CD14-positive monocyte (primary cell): ENCODE data around the gene NKX2-2. TPM values are rescaled to one million over a fixed set of nuclear protein-coding genes. Genes with fewer than 3 reads are reported as not detected.
"Not testable (repeated sequence)": the region's sequence is repeated elsewhere in the genome, so short reads cannot be mapped to it uniquely, and the experiment has no call there.

Source experiments
- DNase-seq, 3 donors: peaks; one replicate each; pipeline ENCODE4 v3.0.0-alpha.2; 2011 to 2022
- H2AFZ ChIP-seq: 2 replicates; pipeline ENCODE4 v1.6.0; 2012; ENCODE audit warnings: mild to moderate bottlenecking, low read depth, low read length, inconsistent platforms; ENCODE audit not compliant: insufficient read depth, poor library complexity, severe bottlenecking
- H3K27ac ChIP-seq, 2 donors: 1 replicate in 1 of 2; 2 replicates in 1 of 2; pipeline ENCODE4 v1.5.1; 2012 to 2013; ENCODE audit warnings: low read length in 2 of 2, control low read depth in 1 of 2, inconsistent platforms in 1 of 2, low read depth in 1 of 2, mild to moderate bottlenecking in 1 of 2
- H3K27me3 ChIP-seq, 2 donors: one replicate each; pipeline versions ENCODE4 v1.6.0 to v1.6.1; 2011 to 2013; ENCODE audit warnings: low read length in 2 of 2; ENCODE audit not compliant: control insufficient read depth in 2 of 2, insufficient read depth in 2 of 2
- H3K36me3 ChIP-seq, 2 donors: replicated peaks in 1 of 2; 1 replicate in 1 of 2; 2 replicates in 1 of 2; pipeline versions ENCODE4 v1.5.1 to v1.6.1; 2012 to 2013; ENCODE audit warnings: low read length in 2 of 2, control low read depth in 1 of 2, inconsistent platforms in 1 of 2, mild to moderate bottlenecking in 1 of 2; ENCODE audit not compliant: insufficient read depth in 2 of 2, control insufficient read depth in 1 of 2
- H3K4me1 ChIP-seq, 2 donors: 1 replicate in 1 of 2; 2 replicates in 1 of 2; pipeline versions ENCODE4 v1.5.1 to v1.6.1; 2012 to 2013; ENCODE audit warnings: low read length in 2 of 2, control low read depth in 1 of 2, inconsistent platforms in 1 of 2, mild to moderate bottlenecking in 1 of 2, moderate library complexity in 1 of 2; ENCODE audit not compliant: insufficient read depth in 2 of 2, control insufficient read depth in 1 of 2
- H3K4me2 ChIP-seq: replicated peaks from 2 replicates; pipeline ENCODE3; 2012; ENCODE audit warnings: low read length, moderate library complexity, mild to moderate bottlenecking; ENCODE audit not compliant: poor library complexity, severe bottlenecking; ENCODE audit errors: extremely low read depth
- H3K4me3 ChIP-seq, 3 experiments: fragments of 200-600 bp in 1 of 3; sonication (generic) in 1 of 3; replicated peaks in 1 of 3; 1 replicate in 2 of 3; 2 replicates in 1 of 3; pipeline ENCODE4 v1.5.1; 2011 to 2013; ENCODE audit warnings: low read length in 3 of 3, mild to moderate bottlenecking in 3 of 3, control low read depth in 2 of 3, low read depth in 2 of 3, inconsistent platforms in 1 of 3, moderate library complexity in 1 of 3
- H3K79me2 ChIP-seq: 2 replicates; pipeline ENCODE4 v1.6.0; 2012; ENCODE audit warnings: mild to moderate bottlenecking, control low read depth, inconsistent platforms, low read length, moderate library complexity; ENCODE audit not compliant: insufficient read depth
- H3K9ac ChIP-seq: 2 replicates; pipeline ENCODE4 v1.6.0; 2017; ENCODE audit warnings: low read length, mild to moderate bottlenecking; ENCODE audit not compliant: insufficient read depth, poor library complexity, severe bottlenecking
- H3K9me3 ChIP-seq, 2 donors: replicated peaks in 1 of 2; 1 replicate in 1 of 2; 2 replicates in 1 of 2; pipeline versions ENCODE4 v1.5.1 to v1.6.1; 2012 to 2013; ENCODE audit warnings: low read length in 2 of 2, control low read depth in 1 of 2; ENCODE audit not compliant: control insufficient read depth in 1 of 2, insufficient read depth in 1 of 2
- H4K20me1 ChIP-seq: 2 replicates; pipeline ENCODE4 v1.6.0; 2012; ENCODE audit warnings: mild to moderate bottlenecking, low read length, control low read depth, moderate library complexity; ENCODE audit not compliant: insufficient read depth
- H3K27ac Mint-ChIP-seq, 7 donors: one replicate each; pipeline ENCODE4 v1.8.0; 2020; ENCODE audit warnings: mild to moderate bottlenecking in 7 of 7, mixed read lengths in 7 of 7, moderate library complexity in 6 of 7, inconsistent platforms in 2 of 7
- H3K27me3 Mint-ChIP-seq, 3 donors: one replicate each; pipeline ENCODE4 v1.8.0; 2021 to 2022; ENCODE audit warnings: low read depth in 3 of 3, mild to moderate bottlenecking in 3 of 3, mixed read lengths in 3 of 3, moderate library complexity in 3 of 3, inconsistent platforms in 1 of 3
- H3K36me3 Mint-ChIP-seq, 2 donors: one replicate each; pipeline ENCODE4 v1.8.0; 2020; ENCODE audit warnings: mixed read lengths in 2 of 2, inconsistent platforms in 1 of 2, mild to moderate bottlenecking in 1 of 2
- H3K4me1 Mint-ChIP-seq: one replicate; pipeline ENCODE4 v1.8.0; 2020; ENCODE audit warnings: mild to moderate bottlenecking, mixed read lengths
- H3K4me3 Mint-ChIP-seq, 2 donors: one replicate each; pipeline ENCODE4 v1.8.0; 2020; ENCODE audit warnings: mild to moderate bottlenecking in 2 of 2, mixed read lengths in 2 of 2, moderate library complexity in 1 of 2
- H3K9me3 Mint-ChIP-seq, 7 donors: one replicate each; pipeline ENCODE4 v1.8.0; 2020 to 2022; ENCODE audit warnings: mixed read lengths in 7 of 7, mild to moderate bottlenecking in 6 of 7, moderate library complexity in 6 of 7, inconsistent platforms in 2 of 7
- WGBS: methylation state at CpG from one replicate; pipeline ENCODE4 v1.1.5; 2013; ENCODE audit warnings: missing lambda C conversion rate; ENCODE audit not compliant: insufficient coverage; 5-methylcytosine and 5-hydroxymethylcytosine counted together
- intact Hi-C, 2 donors: fragments of 100-400 bp; cut with micrococcal nuclease; formaldehyde crosslinking; loops; one replicate each; pipeline versions ENCODE4 v1.15.0 to v1.15.1; 2023
- polyA plus RNA-seq, 3 donors: library from polyadenylated mRNA; depleted of rRNA in 1 of 3; unstranded in 2 of 3; stranded (reverse) in 1 of 3; fragments of 300-500 nt in 2 of 3; fragments of >200 nt in 1 of 3; fragmentation: Illumina TruSeq in 2 of 3; gene quantifications; 1 replicate in 2 of 3; 2 replicates in 1 of 3; pipeline ENCODE4 v1.2.3, GENCODE V29; 2012 to 2021
- TF ChIP-seq, protein P1 (sequence below): fragments of 200-600 bp; IDR thresholded peaks from one replicate; pipeline ENCODE4 v1.8.0; 2022; ENCODE audit warnings: antibody characterized with exemption, mild to moderate bottlenecking

NKX2-2 gene
- polyA plus RNA-seq, 3 donors = not detected

GRCh38 chr20:21490105-21490504, 23.8 kb downstream of the NKX2-2 start:
- H3K4me1 Mint-ChIP-seq = no peaks in the 10 kb centered on the region
- Histone ChIP-seq H3K27me3 (peaks cover 6 to 12% of the 10 kb centered on the region in 2 donors), H3K36me3 (no peaks in the 10 kb centered on the region), H2AFZ (no peak overlapping the region), H4K20me1 (no peaks in the 10 kb centered on the region), H3K9ac (no peak overlapping the region), H3K27ac (no peak overlapping the region), H3K79me2 (no peaks in the 10 kb centered on the region), H3K4me2 (no peak overlapping the region), H3K4me3 (no peak overlapping the region), H3K9me3 (no peaks in the 10 kb centered on the region), H3K4me1 (no peaks in the 10 kb centered on the region)
- no peak for DNase-seq
- no peaks in the 10 kb centered on the region for H3K36me3 Mint-ChIP-seq
- intact Hi-C loops = no loop called here
- H3K4me3 Mint-ChIP-seq = peak overlapping the region in 1 of 2 donors; percentile 35
- WGBS = no CpG with 5 or more reads among the region's 2 CpGs
- TF ChIP-seq, protein P1, sequence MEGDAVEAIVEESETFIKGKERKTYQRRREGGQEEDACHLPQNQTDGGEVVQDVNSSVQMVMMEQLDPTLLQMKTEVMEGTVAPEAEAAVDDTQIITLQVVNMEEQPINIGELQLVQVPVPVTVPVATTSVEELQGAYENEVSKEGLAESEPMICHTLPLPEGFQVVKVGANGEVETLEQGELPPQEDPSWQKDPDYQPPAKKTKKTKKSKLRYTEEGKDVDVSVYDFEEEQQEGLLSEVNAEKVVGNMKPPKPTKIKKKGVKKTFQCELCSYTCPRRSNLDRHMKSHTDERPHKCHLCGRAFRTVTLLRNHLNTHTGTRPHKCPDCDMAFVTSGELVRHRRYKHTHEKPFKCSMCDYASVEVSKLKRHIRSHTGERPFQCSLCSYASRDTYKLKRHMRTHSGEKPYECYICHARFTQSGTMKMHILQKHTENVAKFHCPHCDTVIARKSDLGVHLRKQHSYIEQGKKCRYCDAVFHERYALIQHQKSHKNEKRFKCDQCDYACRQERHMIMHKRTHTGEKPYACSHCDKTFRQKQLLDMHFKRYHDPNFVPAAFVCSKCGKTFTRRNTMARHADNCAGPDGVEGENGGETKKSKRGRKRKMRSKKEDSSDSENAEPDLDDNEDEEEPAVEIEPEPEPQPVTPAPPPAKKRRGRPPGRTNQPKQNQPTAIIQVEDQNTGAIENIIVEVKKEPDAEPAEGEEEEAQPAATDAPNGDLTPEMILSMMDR = no peak
- no peak overlapping the region for H3K27ac Mint-ChIP-seq
- H3K9me3 Mint-ChIP-seq = peaks cover 0 to 7% (median 3%) of the 10 kb centered on the region in 7 donors
- peaks cover 19 to 29% (median 24%) of the 10 kb centered on the region in 3 donors for H3K27me3 Mint-ChIP-seq

GRCh38 chr20:21480144-21480543, 33.7 kb downstream of the NKX2-2 start:
- H3K27me3 Mint-ChIP-seq = peaks cover 5 to 16% (median 14%) of the 10 kb centered on the region in 3 donors
- H3K9me3 Mint-ChIP-seq, H3K4me2 ChIP-seq, H3K79me2 ChIP-seq, H3K27me3 ChIP-seq, H3K9me3 ChIP-seq, H3K9ac ChIP-seq, H3K4me3 Mint-ChIP-seq, H4K20me1 ChIP-seq, H3K4me1 Mint-ChIP-seq, H3K27ac ChIP-seq, H3K4me3 ChIP-seq, H3K27ac Mint-ChIP-seq, DNase-seq, H3K36me3 Mint-ChIP-seq, H3K4me1 ChIP-seq, H3K36me3 ChIP-seq, intact Hi-C loops, H2AFZ ChIP-seq: not testable (repeated sequence)
- WGBS = no CpG with 5 or more reads among the region's 2 CpGs
